MCF 10A (cell line): Measurements from ENCODE around the gene SMARCC1. TPM values are rescaled to one million over a fixed set of nuclear protein-coding genes. Genes with fewer than 3 reads are reported as not detected.

Source experiments
- BruUV-seq: library from RNA; stranded (reverse); fragments of 400-500 nt; replicated peaks from 2 replicates; lab custom pipeline; 2021; lab: Mats Ljungman, UMichigan
- CTCF ChIA-PET: fragments of 300-600 bp; sonication (Branson Sonifier 250); formaldehyde crosslinking; extraction: SDS; loops from one replicate; lab custom pipeline; 2021; ENCODE audit warnings: antibody characterized with exemption, inconsistent platforms; lab: Yijun Ruan, JAX
- POLR2A ChIA-PET: fragments of 300-600, 350-650 bp; sonication (Branson Sonifier 250); formaldehyde crosslinking; extraction: SDS; loops from one replicate; lab custom pipeline; 2020; ENCODE audit warnings: antibody characterized with exemption, inconsistent platforms; lab: Yijun Ruan, JAX
- DNase-seq: peaks from one replicate; pipeline ENCODE4 v3.0.0-alpha.2; 2018; ENCODE audit not compliant: unreplicated experiment
- H3K27ac Mint-ChIP-seq: one replicate; pipeline ENCODE4 v1.8.0; 2022; ENCODE audit warnings: mild to moderate bottlenecking, low read depth, mixed read lengths; ENCODE audit not compliant: unreplicated experiment
- H3K27me3 Mint-ChIP-seq: one replicate; pipeline ENCODE4 v1.8.0; 2022; ENCODE audit warnings: mixed read lengths; ENCODE audit not compliant: insufficient read depth, unreplicated experiment
- H3K36me3 Mint-ChIP-seq: one replicate; pipeline ENCODE4 v1.8.0; 2022; ENCODE audit warnings: mild to moderate bottlenecking, moderate library complexity, mixed read lengths; ENCODE audit not compliant: insufficient read depth, unreplicated experiment
- H3K4me1 Mint-ChIP-seq: one replicate; pipeline ENCODE4 v1.8.0; 2022; ENCODE audit warnings: mixed read lengths; ENCODE audit not compliant: insufficient read depth, unreplicated experiment
- H3K4me3 Mint-ChIP-seq: one replicate; pipeline ENCODE4 v1.8.0; 2022; ENCODE audit warnings: mild to moderate bottlenecking, moderate library complexity, mixed read lengths; ENCODE audit not compliant: unreplicated experiment
- H3K9me3 Mint-ChIP-seq: one replicate; pipeline ENCODE4 v1.8.0; 2022; ENCODE audit warnings: mixed read lengths; ENCODE audit not compliant: unreplicated experiment
- CTCF ChIP-seq: fragments of 200-600 bp; IDR thresholded peaks from one replicate; pipeline ENCODE4 v1.8.0; 2022; ENCODE audit warnings: antibody characterized with exemption, mild to moderate bottlenecking; ENCODE audit not compliant: unreplicated experiment
- intact Hi-C: fragments of 100-400 bp; cut with micrococcal nuclease; formaldehyde crosslinking; loops from 2 replicates; pipeline ENCODE4 v1.14.1; 2022
- total RNA-seq: library from RNA; stranded (reverse); gene quantifications from 2 replicates; pipeline ENCODE4 v1.2.3, GENCODE V29; 2022

The SMARCC1 gene
- total RNA-seq, 1 experiment from 2014 or later = 77.5 TPM

DNA sequence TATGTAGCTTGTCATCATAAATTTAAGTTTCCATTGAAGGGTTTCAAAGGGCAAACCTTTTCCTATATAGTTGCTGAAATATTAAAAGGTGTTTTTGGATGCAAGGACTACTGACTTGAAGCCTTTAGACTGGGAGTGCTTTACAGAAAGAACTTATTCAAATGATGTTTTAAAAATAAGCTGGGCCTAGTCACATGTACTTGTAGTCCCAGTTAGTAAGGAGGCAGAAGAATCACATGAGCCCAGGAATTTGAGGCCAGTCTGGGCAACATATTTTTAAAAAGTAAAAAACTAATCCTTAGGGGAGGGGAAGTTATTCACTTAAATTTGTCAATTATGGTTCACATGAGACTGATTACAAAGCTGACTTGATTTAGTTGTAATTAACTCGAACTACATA lies 65.0 kb downstream of the SMARCC1 start:
- no peak for DNase-seq
- peaks cover 81% of the 10 kb centered on the region for H3K36me3 Mint-ChIP-seq
- intact Hi-C loops = no loop called here
- ChIA-PET CTCF (interaction anchor here (1.9 kb wide), 1 partner anchor 194 kb away, joined by 4 read pairs; no protein-coding TSS in a partner anchor), POLR2A (interaction anchor here (0.7 to 1.6 kb wide), 4 partner anchors 11 to 65 kb away, joined by 3 read pairs; partner anchors contain the start of gene SMARCC1)
- no peaks in the 10 kb centered on the region for H3K27me3 Mint-ChIP-seq
- H3K4me1 Mint-ChIP-seq = peaks cover 5% of the 10 kb centered on the region
- no TSS peak for BruUV-seq
- no peaks in the 10 kb centered on the region for H3K9me3 Mint-ChIP-seq
- no peak for TF ChIP-seq CTCF
- H3K27ac Mint-ChIP-seq = no peak overlapping the region
- H3K4me3 Mint-ChIP-seq = no peak overlapping the region

DNA sequence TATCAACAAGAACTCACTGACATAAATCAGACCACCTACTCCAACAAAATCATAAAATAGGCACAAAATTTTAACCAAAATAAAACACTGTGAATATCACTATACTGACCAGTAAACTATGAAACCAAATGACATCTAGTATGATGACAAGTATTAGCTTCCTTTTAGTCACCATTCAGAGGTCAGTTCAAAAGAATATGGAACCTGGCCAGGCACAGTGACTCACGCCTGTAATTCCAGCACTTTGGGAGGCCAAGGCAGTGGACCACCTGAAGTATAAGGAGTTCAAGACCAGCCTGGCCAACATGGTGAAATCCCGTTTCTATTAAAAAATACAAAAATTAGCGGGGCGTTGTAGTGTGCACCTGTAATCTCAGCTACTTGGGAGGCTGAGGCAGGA lies 65.8 kb downstream of the SMARCC1 start:
- CTCF ChIA-PET = interaction anchor here (1.9 kb wide), 1 partner anchor 194 kb away, joined by 4 read pairs; no protein-coding TSS in a partner anchor
- H3K4me1 Mint-ChIP-seq = peaks cover 5% of the 10 kb centered on the region

GRCh38 chr3:47714606-47715005 lies 67.1 kb downstream of the SMARCC1 start:
- Mint-ChIP-seq H3K27ac (no peak overlapping the region), H3K4me1 (peaks cover 5% of the 10 kb centered on the region), H3K4me3 (no peak overlapping the region), H3K36me3 (peaks cover 88% of the 10 kb centered on the region), H3K27me3 (no peaks in the 10 kb centered on the region), H3K9me3 (no peaks in the 10 kb centered on the region)
- no peak for TF ChIP-seq CTCF
- BruUV-seq = no TSS peak
- ChIA-PET POLR2A (interaction anchor here (0.6 to 2.1 kb wide), 5 partner anchors 9 to 66 kb away, joined by 3 to 5 read pairs (median 3); no protein-coding TSS in a partner anchor), CTCF (no interaction called here)
- intact Hi-C loops = no loop called here
- DNase-seq = no peak

More for the DNA sequence above, 65.8 kb downstream of the SMARCC1 start:
- intact Hi-C loops = no loop called here
- no peaks in the 10 kb centered on the region for H3K9me3 Mint-ChIP-seq
- no TSS peak for BruUV-seq
- H3K27me3 Mint-ChIP-seq = no peaks in the 10 kb centered on the region
- no peak overlapping the region for H3K27ac Mint-ChIP-seq
- peak; percentile 65 for DNase-seq
- peaks cover 86% of the 10 kb centered on the region for H3K36me3 Mint-ChIP-seq
- TF ChIP-seq CTCF = no peak
- POLR2A ChIA-PET = interaction anchor here (0.7 to 2.1 kb wide), 3 partner anchors 10 to 64 kb away, joined by 3 to 5 read pairs (median 3); no protein-coding TSS in a partner anchor
- no peak overlapping the region for H3K4me3 Mint-ChIP-seq

- POLR2A ChIA-PET = interaction anchor here (0.8 to 1.3 kb wide), 2 partner anchors 11 to 18 kb away, joined by 3 to 4 read pairs; no protein-coding TSS in a partner anchor
- peaks cover 88% of the 10 kb centered on the region for H3K36me3 Mint-ChIP-seq
These were observed 68.0 kb downstream of the SMARCC1 start for GRCh38 chr3:47713655-47714054.

More at GRCh38 chr3:47713655-47714054, 68.0 kb downstream of the SMARCC1 start:
- Mint-ChIP-seq H3K4me1 (peaks cover 5% of the 10 kb centered on the region), H3K27me3 (no peaks in the 10 kb centered on the region), H3K4me3 (no peak overlapping the region), H3K27ac (no peak overlapping the region), H3K9me3 (no peaks in the 10 kb centered on the region)
- no peak for DNase-seq
- intact Hi-C loops = no loop called here
- TF ChIP-seq CTCF = no peak
- CTCF ChIA-PET = interaction anchor here (0.6 to 1.4 kb wide), 2 partner anchors 26 to 111 kb away, joined by 3 read pairs; no protein-coding TSS in a partner anchor
- no TSS peak for BruUV-seq
